ENCODE data around the gene CDC42EP5. TPM values are rescaled to one million over a fixed set of nuclear protein-coding genes. Genes with fewer than 3 reads are reported as not detected.

Gene CDC42EP5
- total RNA-seq, 4 donors from 2014 or later = 10.8 to 27.1 (median 20.6) TPM

DNA sequence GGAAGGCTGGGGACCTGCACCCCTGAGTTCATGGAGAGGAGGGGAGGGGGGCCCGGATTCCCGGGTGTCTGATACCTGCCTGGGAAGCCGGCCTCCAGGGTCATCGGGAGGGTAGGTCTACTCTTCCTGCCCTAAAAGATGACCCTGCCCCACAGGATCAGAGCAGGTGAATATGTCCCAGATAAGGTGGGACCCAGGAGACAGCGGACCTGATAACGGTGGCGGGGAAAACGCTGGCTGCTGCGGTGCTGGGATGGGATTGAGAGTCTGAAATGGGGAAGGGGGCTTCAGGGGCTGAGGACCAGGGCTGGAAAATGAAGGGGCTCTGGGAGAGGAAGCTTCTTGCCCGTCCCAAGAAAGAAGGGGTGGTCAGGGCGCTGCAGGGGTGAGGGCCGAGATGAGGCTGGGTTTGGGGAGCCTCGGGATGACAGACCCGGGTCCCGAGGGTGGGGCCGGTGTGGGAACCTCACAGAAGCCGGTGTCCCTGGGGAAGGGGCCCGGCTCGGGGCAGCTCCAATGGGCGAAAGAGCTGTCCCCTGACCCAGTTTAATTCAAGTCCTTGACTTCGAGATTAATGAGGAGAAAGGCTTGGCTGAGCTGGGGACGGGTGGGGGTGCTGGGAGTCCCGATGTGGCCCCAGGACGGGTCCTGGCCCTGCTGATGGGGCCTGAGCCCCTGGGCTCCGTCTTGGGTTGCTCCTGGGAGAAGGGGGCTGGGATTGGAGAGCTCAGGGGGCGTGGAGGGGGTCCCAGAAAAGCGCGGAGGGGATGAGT, 57.0 kb downstream of the CDC42EP5 start:
- Histone ChIP-seq H3K27me3 (peaks cover 0 to 90% (median 47%) of the 10 kb centered on the region in 4 donors), H3K9me3 (no peaks in the 10 kb centered on the region), H3K4me3 (peak overlapping the region; percentile 38 to 51 (median 44)), H3K4me1 (peaks cover 14 to 42% (median 30%) of the 10 kb centered on the region in 4 donors), H3K27ac (replicated peaks in 1 of 4) (peak overlapping the region in 3 of 4 donors; percentile 31 to 44 (median 34)), H3K36me3 (no peaks in the 10 kb centered on the region)
- WGBS = 3% methylated on average over 21 of the region's 28 CpGs
- no peak for DNase-seq (ENCODE audit: extremely low spot score)
- intact Hi-C loops (cut with DNase I) = no loop called here
- TF ChIP-seq, protein P1, sequence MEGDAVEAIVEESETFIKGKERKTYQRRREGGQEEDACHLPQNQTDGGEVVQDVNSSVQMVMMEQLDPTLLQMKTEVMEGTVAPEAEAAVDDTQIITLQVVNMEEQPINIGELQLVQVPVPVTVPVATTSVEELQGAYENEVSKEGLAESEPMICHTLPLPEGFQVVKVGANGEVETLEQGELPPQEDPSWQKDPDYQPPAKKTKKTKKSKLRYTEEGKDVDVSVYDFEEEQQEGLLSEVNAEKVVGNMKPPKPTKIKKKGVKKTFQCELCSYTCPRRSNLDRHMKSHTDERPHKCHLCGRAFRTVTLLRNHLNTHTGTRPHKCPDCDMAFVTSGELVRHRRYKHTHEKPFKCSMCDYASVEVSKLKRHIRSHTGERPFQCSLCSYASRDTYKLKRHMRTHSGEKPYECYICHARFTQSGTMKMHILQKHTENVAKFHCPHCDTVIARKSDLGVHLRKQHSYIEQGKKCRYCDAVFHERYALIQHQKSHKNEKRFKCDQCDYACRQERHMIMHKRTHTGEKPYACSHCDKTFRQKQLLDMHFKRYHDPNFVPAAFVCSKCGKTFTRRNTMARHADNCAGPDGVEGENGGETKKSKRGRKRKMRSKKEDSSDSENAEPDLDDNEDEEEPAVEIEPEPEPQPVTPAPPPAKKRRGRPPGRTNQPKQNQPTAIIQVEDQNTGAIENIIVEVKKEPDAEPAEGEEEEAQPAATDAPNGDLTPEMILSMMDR (IDR thresholded peaks at IDR 0.05) = no peak
- TF ChIP-seq POLR2AphosphoS5 (IDR thresholded peaks at IDR 0.05) (no peak), POLR2A (IDR thresholded peaks at IDR 0.05; ENCODE audit: low read depth) (no peak), EP300 (IDR thresholded peaks at IDR 0.05) (no peak)

DNA sequence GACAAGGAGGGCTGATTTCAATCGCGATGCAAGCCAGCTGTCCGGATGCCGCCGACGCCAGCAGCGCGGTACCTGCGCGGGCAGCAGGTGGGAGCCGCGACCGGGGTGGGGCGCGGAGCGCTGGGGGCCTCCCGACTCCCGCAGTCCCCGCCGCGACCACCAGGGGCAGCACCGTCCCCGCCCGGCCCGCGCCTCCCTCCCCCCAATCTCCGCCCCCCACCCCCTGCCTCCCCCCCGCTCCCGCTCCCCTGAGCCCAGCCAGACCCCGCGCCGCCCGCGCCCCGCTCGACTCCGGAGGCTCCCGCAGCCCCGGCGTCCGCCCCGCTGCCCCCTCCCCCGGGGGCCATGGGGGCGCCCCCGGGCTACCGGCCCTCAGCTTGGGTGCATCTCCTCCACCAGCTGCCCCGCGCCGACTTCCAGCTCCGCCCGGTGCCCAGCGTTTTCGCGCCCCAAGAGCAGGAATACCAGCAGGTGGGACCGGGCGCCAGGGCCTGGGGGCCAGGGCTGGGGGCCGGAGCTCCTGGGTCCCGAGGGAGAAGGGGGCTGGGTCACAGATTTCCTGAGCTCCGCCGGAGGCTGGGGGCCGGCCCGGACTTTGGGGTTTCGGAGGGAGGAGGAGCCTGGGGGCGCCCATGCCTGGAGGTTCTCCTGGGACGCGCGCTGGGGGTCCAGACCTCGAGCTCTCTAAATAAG, 57.7 kb downstream of the CDC42EP5 start, which contains the start of gene TTYH1:
TSS of gene TTYH1 (plus strand) at position 257 of the 693 bp plus-strand sequence. CDS start at position 346, 89 bp downstream.
- Histone ChIP-seq H3K4me1 (peaks cover 7 to 35% (median 23%) of the 10 kb centered on the region in 4 donors), H3K36me3 (no peaks in the 10 kb centered on the region), H3K27me3 (peaks cover 0 to 89% (median 40%) of the 10 kb centered on the region in 4 donors), H3K4me3 (peak within 1 kb of the TSS; percentile 38 to 51 (median 44)), H3K27ac (replicated peaks in 1 of 4) (peak within 1 kb of the TSS in 3 of 4 donors; percentile 31 to 44 (median 34)), H3K9me3 (no peaks in the 10 kb centered on the region)
- DNase-seq (ENCODE audit: extremely low spot score) = no peak
- 2% methylated on average over 25 of the region's 68 CpGs for WGBS
- intact Hi-C loops (cut with DNase I) = no loop called here
- TF ChIP-seq, protein P1 (IDR thresholded peaks at IDR 0.05) = peak in 2 of 3 experiments; percentile 18 to 45
- TF ChIP-seq POLR2A (IDR thresholded peaks at IDR 0.05; ENCODE audit: low read depth) = no peak

Small RNAs within 50 kb of the gene (small RNA-seq; reads per million reads assigned to genes)
- 0 reads per million in 3 donors for gene AC245884.3

Other genes with a start within 250 kb of the CDC42EP5 start
- 1 to 10 TPM in 3 of 4 donors, under 1 TPM in 1; 0.86 to 2.9 (median 2.6) TPM for gene LILRA6, start 230.5 kb downstream of the CDC42EP5 start, total RNA-seq
- gene LILRB5, start 216.0 kb downstream of the CDC42EP5 start, total RNA-seq = 10 to 100 TPM; 16.6 to 26.6 (median 21.4) TPM
- gene LILRB2, start 192.2 kb downstream of the CDC42EP5 start, total RNA-seq = 1 to 10 TPM; 2.1 to 5.6 (median 2.6) TPM
- 10 to 100 TPM in 1 of 4 donors, 1 to 10 TPM in 3; 1.5 to 12.1 (median 2.7) TPM for gene LILRA5, start 160.1 kb downstream of the CDC42EP5 start, total RNA-seq
- gene LILRA4, start 134.1 kb downstream of the CDC42EP5 start, total RNA-seq = not detected
- gene LAIR1, start 108.4 kb downstream of the CDC42EP5 start, total RNA-seq = 10 to 100 TPM in 3 of 4 donors, 1 to 10 TPM in 1; 7.6 to 23.4 (median 13.0) TPM
- 1 to 10 TPM in 3 of 4 donors, under 1 TPM in 1; 0.83 to 8.0 (median 5.6) TPM for gene TTYH1, start 57.8 kb downstream of the CDC42EP5 start, total RNA-seq
- gene LENG8, start 24.1 kb downstream of the CDC42EP5 start, total RNA-seq = 100 to 1,000 TPM in 1 of 4 donors, 10 to 100 TPM in 3; 42.9 to 115 (median 72.2) TPM
- gene LENG9, start 9.5 kb downstream of the CDC42EP5 start, total RNA-seq = 1 to 10 TPM; 5.4 to 9.3 (median 8.1) TPM
- gene LAIR2, start 29.5 kb upstream of the CDC42EP5 start, total RNA-seq = not detected
- 1 to 10 TPM in 3 of 4 donors, under 1 TPM in 1; 0.83 to 4.6 (median 2.3) TPM for gene LILRA2, start 100.5 kb upstream of the CDC42EP5 start, total RNA-seq
- gene LILRA1, start 120.3 kb upstream of the CDC42EP5 start, total RNA-seq = 1 to 10 TPM in 1 of 4 donors, under 1 TPM in 3; 0.23 to 2.0 (median 0.47) TPM
- gene LILRB1, start 157.2 kb upstream of the CDC42EP5 start, total RNA-seq = 1 to 10 TPM; 1.4 to 5.0 (median 2.7) TPM
- 10 to 100 TPM in 1 of 4 donors, 1 to 10 TPM in 3; 4.9 to 16.2 (median 6.5) TPM for gene LILRB4, start 189.7 kb upstream of the CDC42EP5 start, total RNA-seq